Fibroblast of skin of scalp (primary cell): ENCODE measurements around the gene PNN.
"Not testable (repeated sequence)": the region's sequence is repeated elsewhere in the genome, so short reads cannot be mapped to it uniquely, and the experiment has no call there.

Source experiments
- DNase-seq: peaks from one replicate; pipeline ENCODE4 v3.0.0-alpha.2; 2013

Gene PNN

GRCh38 chr14:39181026-39181692 lies 6.1 kb downstream of the PNN start:
- no peak for DNase-seq

DNA sequence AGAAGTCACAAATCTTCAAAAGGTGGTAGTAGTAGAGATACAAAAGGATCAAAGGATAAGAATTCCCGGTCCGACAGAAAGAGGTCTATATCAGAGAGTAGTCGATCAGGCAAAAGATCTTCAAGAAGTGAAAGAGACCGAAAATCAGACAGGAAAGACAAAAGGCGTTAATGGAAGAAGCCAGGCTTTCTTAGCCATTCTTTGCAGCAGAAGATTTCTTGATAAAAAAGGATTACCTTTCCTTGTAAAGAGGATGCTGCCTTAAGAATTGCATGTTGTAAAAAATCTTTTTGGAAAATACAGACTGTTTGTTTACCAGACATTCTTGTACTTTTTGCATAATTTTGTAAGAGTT lies 6.6 kb downstream of the PNN start:
- no peak for DNase-seq

GRCh38 chr14:39182770-39183684 lies 8.0 kb downstream of the PNN start:
- no peak for DNase-seq

DNA sequence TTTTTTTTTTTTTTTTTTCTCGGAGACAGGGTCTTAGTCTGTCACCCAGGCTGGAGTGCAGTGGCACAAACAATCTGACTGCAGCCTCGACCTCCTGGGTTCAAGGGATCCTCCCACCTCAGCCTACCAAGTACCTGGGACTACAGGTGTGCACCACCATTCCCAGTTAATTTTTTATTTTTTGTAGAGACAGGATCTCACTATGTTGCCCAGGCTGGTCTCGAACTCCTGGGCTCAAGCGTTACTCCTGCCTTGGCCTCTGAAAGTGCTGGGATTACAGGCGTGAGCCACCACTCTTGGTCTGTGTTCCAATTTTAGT lies 8.6 kb downstream of the PNN start:
- not testable (repeated sequence) for DNase-seq

GRCh38 chr14:39184628-39185255 lies 9.7 kb downstream of the PNN start:
- no peak for DNase-seq

GRCh38 chr14:39185256-39186049 lies 10.4 kb downstream of the PNN start:
- no peak for DNase-seq

DNA sequence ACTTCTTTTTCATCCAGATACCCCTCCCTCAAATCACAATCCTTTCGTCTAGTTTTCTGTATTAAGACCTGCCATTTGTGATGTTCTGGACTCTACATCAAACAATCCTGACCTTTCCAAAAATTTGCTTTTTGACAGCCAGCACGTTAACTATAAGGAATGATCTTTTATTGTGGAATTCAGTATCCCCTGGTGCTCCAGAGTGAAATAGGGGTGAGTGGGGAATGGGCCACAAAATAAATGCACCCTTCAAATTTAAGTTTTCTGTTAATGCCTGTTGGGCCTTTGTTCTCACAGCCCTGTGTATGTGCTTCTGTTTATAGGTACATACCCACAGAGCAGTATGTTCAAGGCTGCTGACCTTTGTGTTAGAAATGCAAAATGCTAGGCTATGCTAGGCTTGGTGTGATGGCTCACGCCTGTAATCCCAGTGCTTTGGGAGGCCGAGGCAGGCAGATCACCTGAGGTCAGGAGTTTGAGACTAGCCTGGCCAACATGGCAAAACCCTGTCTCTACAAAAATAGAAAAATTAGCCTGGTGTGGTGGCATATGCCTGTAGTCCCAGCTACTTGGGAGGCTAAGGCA lies 12.0 kb downstream of the PNN start:
- no peak for DNase-seq

DNA sequence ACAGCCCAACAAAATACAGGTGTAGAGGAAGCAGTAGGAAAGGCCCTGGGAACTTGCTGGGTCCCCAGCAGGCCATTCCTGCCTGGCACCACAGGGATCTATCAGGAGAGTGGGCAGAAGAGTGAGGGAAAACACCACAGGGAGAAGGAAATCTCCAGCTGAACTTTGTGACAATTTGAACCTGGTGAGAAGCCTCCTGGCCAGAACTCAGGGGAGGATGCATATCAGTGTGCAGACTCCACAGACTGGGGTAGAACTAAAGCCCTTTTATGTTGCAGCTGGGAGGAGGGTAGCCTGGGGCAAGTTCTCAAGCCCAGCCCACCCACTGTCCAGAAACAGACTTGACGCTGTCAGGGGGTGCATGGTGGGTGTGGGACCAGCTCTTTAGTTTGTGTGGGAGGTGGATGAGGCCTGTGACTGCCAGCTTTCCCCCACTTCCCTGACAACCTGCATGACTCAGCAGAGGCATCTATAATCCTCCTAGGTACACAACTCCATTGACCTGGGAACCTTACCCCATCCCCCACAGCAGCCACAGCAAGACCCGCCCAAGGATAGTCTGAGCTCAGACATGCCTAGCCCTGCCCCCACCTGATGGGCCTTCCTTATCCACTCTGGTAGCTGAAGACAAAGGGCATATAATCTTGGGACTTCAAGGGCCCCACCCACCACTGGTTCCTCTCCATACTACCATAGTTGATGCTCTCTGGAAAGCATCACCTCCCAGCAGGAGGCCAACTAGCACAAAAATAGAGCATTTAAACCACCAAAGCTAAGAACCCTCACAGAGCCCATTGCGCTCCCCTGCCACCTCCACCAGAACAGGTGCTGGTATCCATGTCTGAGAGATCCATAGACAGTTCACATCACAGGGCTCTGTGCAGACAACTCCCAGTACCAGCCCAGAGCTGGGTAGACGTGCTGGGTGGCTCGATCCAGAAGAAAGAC lies 28.9 kb downstream of the PNN start:
- DNase-seq: no peak

GRCh38 chr14:39207430-39207829 lies 32.4 kb downstream of the PNN start:
- DNase-seq: not testable (repeated sequence)

GRCh38 chr14:39211109-39211741 lies 36.2 kb downstream of the PNN start:
- DNase-seq: no peak

- DNase-seq: peak; percentile 7
Observed at GRCh38 chr14:39212034-39212433, 37.0 kb downstream of the PNN start.

- DNase-seq: no peak
Observed at GRCh38 chr14:39212693-39213092, 37.6 kb downstream of the PNN start.

DNA sequence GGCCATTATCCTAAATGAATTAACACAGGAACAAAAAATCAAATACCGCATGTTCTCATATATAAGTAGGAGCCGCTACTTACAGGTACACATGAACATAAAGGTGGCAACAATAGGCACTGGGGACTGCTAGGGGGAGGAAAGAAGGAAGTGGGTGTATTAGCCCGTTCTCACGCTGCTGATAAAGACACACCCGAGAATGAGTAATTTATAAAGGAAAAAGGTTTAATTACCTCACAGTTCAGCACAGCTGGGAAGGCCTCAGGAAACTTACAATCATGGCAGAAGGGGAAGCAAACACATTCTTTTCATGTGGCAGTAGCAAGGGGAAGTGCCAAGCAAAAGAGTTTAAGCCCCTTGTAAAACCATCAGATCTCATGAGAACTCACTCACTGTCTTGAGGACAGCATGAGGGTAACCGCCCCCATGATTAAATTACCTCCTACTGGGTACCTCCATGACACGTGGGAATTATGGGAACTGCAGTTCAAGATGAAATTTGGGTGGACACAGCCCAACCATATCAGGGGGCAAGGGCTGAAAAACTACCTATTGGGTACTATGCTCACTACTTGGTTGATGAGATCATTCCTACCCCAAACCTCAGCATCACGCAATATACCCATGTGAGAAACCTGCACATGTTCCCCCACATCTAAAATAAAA lies 42.3 kb downstream of the PNN start:
- DNase-seq: no peak

DNA sequence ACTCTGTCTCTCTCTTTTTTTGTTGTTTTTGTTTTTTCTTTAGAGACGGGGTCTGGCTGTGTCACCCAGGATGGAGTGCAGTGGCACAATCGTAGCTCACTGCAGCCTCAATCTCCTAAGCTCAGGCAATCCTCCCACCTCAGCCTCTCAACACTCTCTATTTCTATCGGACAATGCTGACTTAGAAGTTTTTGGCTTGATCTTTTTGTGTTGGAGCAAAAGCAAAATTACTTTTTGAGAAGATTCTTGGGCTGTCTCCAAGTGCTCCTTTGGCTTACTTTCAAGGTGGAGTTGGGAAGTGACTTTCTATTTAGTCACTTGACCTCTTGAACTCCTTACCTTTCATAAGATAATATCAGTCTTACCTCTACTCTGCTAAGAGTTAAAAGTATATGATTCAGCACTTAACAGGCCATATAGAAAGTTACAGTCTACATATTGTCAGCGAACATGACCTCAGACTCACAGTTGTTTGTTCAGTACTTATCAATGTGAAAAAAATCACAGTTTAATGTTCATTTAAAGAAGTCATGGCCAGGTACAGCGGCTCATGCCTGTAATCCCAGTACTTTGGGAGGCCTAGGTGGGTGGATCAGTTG lies 43.2 kb downstream of the PNN start:
- no peak for DNase-seq

DNA sequence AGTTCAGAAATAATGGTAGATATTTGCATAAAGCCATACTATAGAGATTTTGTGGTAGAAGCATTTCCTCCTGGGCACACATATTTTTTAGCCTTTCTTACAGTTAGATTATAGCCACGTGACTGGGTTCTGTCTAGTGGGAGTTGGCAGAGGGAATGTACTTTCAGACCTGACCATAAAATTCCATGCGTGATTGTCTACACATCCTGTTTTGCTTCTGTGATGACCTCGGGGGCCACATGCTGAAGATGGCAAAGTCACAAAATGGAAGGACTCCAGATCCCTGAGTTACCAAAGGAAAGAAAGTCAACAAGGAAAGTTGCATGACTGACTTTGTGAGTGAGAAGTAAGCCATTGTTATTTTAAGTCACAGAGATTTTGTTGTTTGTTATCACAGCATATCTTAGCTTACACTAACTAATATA lies 44.0 kb downstream of the PNN start:
- DNase-seq: peak; percentile 11

DNA sequence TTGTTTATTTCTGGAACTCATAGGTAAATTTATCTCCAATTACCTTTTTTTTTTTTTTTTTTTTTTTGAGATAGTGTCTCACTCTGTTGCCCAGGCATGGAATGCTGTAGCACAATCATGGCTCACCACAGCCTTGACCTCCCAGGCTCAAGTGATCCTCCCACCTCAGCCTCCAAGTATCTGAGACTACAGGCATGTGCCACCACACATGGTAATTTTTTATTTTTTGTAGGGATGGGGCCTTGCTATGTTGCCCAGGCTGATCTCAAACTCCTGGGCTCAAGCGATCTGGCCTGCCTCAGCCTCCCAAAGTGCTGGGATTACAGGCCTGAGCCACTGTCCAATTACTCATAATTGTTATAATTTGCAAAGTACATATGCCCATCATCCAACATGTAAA lies 45.4 kb downstream of the PNN start:
- DNase-seq: not testable (repeated sequence)

GRCh38 chr14:39228044-39228443 lies 53.0 kb downstream of the PNN start:
- no peak for DNase-seq

DNA sequence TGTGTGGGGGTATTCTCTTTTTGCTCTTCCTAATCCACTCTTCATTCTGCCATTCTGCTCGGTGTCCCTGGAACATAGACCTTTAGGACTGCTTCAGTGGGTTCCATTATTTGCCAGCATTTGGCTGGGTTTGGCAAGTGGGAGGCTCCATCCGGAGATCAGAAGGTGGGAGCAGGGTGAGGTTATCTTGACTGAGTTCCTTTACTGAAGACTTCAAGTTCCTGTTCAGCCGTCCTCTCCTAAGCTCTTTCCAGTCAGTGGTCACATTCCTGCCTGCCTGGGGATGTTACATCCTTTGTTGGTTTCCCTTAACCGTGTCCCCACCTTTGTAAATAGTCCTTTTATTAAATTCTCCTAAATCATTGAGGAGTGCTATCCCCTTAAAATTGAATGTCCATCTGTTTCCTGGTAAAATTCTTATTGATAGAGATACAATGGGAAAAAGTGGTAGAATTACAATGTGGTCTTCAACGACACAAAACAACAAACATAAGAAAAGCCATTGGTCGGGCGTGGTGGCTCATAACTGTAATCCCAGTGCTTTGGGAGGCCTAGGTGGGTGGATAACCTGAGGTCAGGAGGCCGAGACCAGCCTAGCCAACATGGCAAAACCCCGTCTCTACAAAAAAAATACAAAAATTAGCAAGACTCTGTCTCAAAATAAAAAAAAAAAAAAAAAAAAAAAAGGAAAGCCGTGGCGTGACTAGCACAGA lies 53.6 kb downstream of the PNN start:
- DNase-seq: no peak

GRCh38 chr14:39229222-39229543 lies 54.1 kb downstream of the PNN start:
- peak; percentile 5 for DNase-seq
